Measurements from ENCODE around the gene MRPS7.

Gene MRPS7

DNA sequence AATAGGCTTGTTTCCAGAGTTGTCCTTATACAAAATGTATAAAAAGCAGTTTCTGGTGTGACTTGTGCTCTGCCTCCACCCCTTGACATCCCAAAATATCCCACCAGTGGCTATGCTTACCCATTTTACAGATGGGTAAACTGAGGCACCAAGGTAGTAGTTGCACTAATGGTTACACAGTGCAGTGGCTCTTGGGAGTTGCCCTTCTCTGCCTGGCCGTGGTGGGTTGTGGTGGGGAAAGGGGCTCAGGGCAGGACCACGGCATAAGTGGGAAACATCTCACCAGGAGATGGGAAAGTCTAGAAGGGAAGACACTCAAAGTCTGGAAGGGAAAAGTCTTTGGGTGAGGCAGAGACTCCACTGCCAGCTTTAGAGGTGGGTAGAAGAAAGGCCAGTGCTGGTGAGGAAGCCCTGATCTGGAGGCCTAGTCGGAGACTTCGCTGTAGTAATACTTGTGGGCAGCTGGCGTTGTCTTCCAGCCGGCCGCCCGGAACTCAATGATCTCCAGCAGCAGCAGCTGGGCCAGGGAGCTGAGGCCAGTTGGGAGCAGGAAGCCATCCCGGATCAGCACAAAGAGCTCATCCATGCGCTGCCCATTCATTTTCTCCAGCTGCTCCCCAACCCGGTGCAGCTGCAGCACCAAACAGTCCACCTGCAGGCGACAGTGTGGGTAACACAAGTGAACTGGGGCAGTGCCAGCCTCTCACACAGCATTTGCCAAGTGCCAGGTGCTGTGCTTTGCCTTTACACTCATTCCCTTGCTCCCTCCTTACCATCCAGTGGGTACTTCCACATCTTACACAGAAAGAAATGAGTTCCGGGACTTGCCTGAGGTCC, 4.9 kb downstream of the MRPS7 start:
- Histone ChIP-seq H3K27ac (ENCODE audit: low read length) (no peak overlapping the region), H3K27me3 (ENCODE audit: insufficient read depth, low read length) (no peaks in the 10 kb centered on the region; the same call in 1 of the 2 replicates), H3K9me3 (ENCODE audit: insufficient read depth, low read depth, low read length) (no peaks in the 10 kb centered on the region), H3K9ac (ENCODE audit: low read depth, low read length) (no peak overlapping the region), H3K4me1 (ENCODE audit: insufficient read depth, low read length) (no peaks in the 10 kb centered on the region), H3K36me3 (ENCODE audit: insufficient read depth, low read depth, low read length) (peaks cover 45% of the 10 kb centered on the region), H3K4me3 (ENCODE audit: low read length) (no peak overlapping the region)

DNA sequence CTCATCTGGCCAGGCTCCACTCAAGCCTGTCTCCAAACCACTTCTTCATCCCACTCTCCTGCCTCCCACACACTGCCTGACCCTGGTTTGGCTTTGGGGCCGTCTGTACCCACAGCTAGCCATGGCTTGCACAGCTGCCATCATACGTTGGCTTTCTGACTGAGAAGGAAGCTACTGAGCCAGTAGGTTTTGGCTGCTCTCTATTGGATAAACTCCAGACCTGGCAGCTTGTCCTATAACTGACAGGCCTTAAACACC, 5.4 kb downstream of the MRPS7 start:
- Histone ChIP-seq H3K36me3 (ENCODE audit: insufficient read depth, low read depth, low read length) (peaks cover 45% of the 10 kb centered on the region), H3K9ac (ENCODE audit: low read depth, low read length) (no peak overlapping the region)

DNA sequence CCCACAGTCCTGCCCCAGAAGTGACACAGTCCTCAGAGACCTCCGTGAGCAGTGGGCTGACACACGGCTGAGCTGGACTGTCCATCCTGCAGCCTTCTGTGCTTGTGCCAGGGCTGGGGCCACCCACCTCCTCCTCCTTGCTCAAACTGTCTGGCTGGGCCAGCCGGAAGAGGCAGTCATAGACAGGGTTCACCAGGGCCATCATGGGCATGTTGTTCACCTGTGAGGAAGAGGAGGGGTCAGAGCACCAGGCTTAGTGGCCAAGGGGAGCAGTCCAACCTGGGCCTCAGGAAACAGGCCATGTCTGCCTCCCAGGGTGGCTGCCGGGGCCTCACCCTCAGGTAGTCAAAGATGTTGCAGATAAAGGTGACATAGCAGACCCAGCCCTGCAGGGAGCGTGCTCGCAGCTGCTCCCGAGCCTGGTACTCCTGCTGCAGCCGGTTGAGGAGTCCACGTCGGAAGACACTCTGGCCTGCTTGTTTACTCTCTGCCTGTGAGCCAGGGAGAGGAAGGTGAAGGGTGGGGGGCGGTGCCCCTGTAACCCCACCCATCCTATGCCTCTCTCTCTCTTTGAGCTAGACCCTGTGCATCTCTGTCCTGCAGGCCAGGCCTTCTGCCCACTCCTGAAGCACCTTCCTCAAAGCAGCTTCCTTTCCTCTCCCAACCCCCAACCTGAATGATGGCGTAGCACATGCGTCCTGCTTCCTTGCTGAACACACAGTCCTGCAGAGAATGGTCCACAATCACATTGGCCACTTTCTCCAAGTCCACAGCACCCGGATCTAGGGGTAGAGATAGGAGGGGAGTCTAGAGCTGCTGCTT, 5.9 kb downstream of the MRPS7 start:
- H3K36me3 ChIP-seq (ENCODE audit: insufficient read depth, low read depth, low read length), result peaks cover 45% of the 10 kb centered on the region
- H3K9ac ChIP-seq (ENCODE audit: low read depth, low read length), result peak overlapping the region; percentile 28; the same call in 1 of the 2 replicates
- no peak overlapping the region for H3K4me3 ChIP-seq (ENCODE audit: low read length)
- no peak overlapping the region for H3K27ac ChIP-seq (ENCODE audit: low read length)
- no peaks in the 10 kb centered on the region; the same call in 1 of the 2 replicates for H3K27me3 ChIP-seq (ENCODE audit: insufficient read depth, low read length)
- H3K4me1 ChIP-seq (ENCODE audit: insufficient read depth, low read length), result no peaks in the 10 kb centered on the region
- no peaks in the 10 kb centered on the region for H3K9me3 ChIP-seq (ENCODE audit: insufficient read depth, low read depth, low read length)

More for the DNA sequence above, 5.4 kb downstream of the MRPS7 start:
- Histone ChIP-seq H3K9me3 (ENCODE audit: insufficient read depth, low read depth, low read length) (no peaks in the 10 kb centered on the region), H3K27ac (ENCODE audit: low read length) (no peak overlapping the region), H3K4me1 (ENCODE audit: insufficient read depth, low read length) (no peaks in the 10 kb centered on the region), H3K4me3 (ENCODE audit: low read length) (no peak overlapping the region), H3K27me3 (ENCODE audit: insufficient read depth, low read length) (no peaks in the 10 kb centered on the region; the same call in 1 of the 2 replicates)

DNA sequence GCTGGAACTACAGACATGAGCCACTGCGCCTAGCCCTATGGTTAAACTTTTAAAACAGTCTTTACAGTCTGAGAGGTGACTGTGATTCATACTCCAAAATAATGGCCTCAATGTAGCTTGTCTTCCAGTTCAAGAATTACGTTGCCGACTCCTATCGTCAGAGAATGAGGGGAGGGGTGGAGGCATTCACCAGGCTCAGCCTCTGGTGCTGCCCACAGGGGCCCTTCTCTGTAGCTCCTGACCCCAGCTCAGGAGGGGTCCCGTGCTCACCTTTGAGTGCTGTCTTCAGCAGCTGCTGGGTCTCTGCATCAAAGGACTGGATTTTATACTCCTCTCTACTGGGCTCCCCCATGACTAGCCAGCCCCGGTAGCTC, 8.2 kb downstream of the MRPS7 start:
- no peaks in the 10 kb centered on the region for H3K9me3 ChIP-seq (ENCODE audit: insufficient read depth, low read depth, low read length)
- H3K36me3 ChIP-seq (ENCODE audit: insufficient read depth, low read depth, low read length), result peaks cover 28% of the 10 kb centered on the region
- no peaks in the 10 kb centered on the region for H3K4me1 ChIP-seq (ENCODE audit: insufficient read depth, low read length)
- H3K9ac ChIP-seq (ENCODE audit: low read depth, low read length), result peak overlapping the region; percentile 86; the same call in 1 of the 2 replicates
- no peaks in the 10 kb centered on the region; the same call in 1 of the 2 replicates for H3K27me3 ChIP-seq (ENCODE audit: insufficient read depth, low read length)
- H3K27ac ChIP-seq (ENCODE audit: low read length), result no peak overlapping the region
- H3K4me3 ChIP-seq (ENCODE audit: low read length), result peak overlapping the region; percentile 90

DNA sequence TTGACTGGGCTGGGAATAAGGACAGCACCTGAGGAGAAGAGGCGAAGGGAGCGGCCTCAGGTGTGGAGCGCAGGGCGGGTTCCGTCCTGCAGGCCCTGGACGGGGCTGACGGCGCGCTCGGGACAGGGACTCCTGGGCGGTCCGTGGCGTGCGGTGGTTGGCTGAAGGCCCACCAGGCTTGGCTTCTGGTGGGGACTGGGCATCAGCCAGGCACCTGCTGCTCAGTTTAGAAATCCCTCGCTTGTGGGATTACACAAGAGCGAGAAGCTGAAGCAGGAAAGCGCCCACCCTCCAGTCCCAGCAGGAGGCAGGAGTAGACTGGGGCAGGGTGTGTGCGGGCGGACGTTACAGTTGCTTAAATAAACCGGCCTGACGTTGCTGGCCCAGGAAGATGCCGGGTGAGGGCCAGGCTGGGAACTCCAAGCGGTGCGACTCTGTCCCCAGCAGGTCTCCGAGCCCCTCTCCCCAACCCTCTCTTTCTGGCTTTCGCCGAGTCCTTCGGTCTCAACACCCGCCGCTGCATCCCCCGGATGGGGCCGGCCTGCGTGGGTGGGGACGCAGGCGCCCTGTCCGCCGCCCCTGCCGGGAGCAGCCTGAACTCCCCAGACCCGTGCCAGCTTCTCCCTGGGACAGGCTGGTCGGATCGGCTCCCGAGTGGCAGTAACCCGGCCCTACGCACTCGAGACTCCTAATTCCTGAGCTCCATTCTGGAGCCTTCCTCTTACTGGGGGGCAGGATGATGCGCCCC, 8.7 kb downstream of the MRPS7 start:
- Histone ChIP-seq H3K36me3 (ENCODE audit: insufficient read depth, low read depth, low read length) (peaks cover 26% of the 10 kb centered on the region), H3K27ac (ENCODE audit: low read length) (no peak overlapping the region), H3K4me1 (ENCODE audit: insufficient read depth, low read length) (no peaks in the 10 kb centered on the region), H3K9me3 (ENCODE audit: insufficient read depth, low read depth, low read length) (no peaks in the 10 kb centered on the region), H3K9ac (ENCODE audit: low read depth, low read length) (peak overlapping the region; percentile 86), H3K27me3 (ENCODE audit: insufficient read depth, low read length) (no peaks in the 10 kb centered on the region; the same call in 1 of the 2 replicates), H3K4me3 (ENCODE audit: low read length) (peak overlapping the region; percentile 90)

DNA sequence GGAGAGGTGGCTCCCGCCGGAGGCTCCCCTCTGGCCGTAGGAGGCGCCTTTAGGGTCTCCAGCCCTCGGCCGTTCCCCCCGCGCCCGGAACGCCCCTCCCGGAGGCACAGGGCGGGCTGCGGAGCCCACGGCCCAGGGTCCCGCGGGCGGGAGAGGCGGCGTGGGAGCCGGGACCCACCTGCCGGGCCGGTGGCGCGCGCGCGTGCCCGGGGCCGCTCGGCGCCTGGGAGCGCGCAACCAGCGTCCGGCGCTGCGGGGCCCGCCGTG, 9.2 kb downstream of the MRPS7 start, which contains the start of gene MIF4GD:
Gene MIF4GD, minus strand, starts transcription at position 266 of the 267 bp plus-strand sequence. CDS start 1,036 bp downstream, outside the sequence.
- Histone ChIP-seq H3K9ac (ENCODE audit: low read depth, low read length) (peak within 1 kb of the TSS; percentile 86), H3K4me1 (ENCODE audit: insufficient read depth, low read length) (no peaks in the 10 kb centered on the region), H3K9me3 (ENCODE audit: insufficient read depth, low read depth, low read length) (no peaks in the 10 kb centered on the region), H3K27me3 (ENCODE audit: insufficient read depth, low read length) (no peaks in the 10 kb centered on the region; the same call in 1 of the 2 replicates), H3K4me3 (ENCODE audit: low read length) (peak within 1 kb of the TSS; percentile 90), H3K36me3 (ENCODE audit: insufficient read depth, low read depth, low read length) (peaks cover 21% of the 10 kb centered on the region), H3K27ac (ENCODE audit: low read length) (no peak within 1 kb of the TSS)

DNA sequence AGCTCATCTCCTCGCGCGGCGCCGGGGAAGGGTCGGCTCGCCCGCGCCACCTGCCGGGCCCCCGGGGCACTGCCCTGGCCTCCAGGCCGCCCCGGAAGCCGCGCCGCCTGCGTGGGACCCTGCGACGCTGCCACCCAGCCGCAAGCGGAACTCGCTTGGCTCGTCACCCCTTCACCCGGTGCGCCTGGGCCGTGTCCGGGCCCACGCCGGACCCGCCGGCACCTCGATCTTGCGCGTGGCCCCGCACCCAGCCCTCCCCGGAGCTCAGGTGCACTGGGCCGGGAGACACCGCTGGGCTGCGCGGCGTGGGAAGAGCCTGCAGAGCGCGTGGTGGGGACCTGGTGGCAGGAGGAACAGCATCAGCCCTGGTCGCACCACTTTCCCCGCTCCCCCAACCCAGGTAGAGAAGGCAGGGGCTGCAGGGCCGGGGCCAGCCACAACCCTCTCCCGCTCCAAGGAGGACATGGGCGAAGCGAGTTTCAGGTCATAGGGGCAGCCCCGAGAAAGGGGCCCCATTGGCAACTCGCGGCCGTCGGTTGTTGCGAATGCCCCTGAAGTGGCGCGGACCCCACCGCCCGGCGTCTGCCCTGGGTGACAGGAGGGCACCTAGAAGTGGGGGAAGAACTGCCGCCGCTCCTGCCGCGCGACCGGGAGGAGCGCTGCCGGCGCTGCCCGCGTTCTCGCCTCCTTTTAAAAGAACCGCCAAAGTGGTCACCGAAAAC, 9.7 kb downstream of the MRPS7 start:
- Histone ChIP-seq H3K4me1 (ENCODE audit: insufficient read depth, low read length) (no peaks in the 10 kb centered on the region), H3K27ac (ENCODE audit: low read length) (no peak overlapping the region), H3K9me3 (ENCODE audit: insufficient read depth, low read depth, low read length) (no peaks in the 10 kb centered on the region), H3K4me3 (ENCODE audit: low read length) (peak overlapping the region; percentile 79), H3K36me3 (ENCODE audit: insufficient read depth, low read depth, low read length) (peaks cover 16% of the 10 kb centered on the region), H3K9ac (ENCODE audit: low read depth, low read length) (peak overlapping the region; percentile 78), H3K27me3 (ENCODE audit: insufficient read depth, low read length) (no peaks in the 10 kb centered on the region; the same call in 1 of the 2 replicates)

DNA sequence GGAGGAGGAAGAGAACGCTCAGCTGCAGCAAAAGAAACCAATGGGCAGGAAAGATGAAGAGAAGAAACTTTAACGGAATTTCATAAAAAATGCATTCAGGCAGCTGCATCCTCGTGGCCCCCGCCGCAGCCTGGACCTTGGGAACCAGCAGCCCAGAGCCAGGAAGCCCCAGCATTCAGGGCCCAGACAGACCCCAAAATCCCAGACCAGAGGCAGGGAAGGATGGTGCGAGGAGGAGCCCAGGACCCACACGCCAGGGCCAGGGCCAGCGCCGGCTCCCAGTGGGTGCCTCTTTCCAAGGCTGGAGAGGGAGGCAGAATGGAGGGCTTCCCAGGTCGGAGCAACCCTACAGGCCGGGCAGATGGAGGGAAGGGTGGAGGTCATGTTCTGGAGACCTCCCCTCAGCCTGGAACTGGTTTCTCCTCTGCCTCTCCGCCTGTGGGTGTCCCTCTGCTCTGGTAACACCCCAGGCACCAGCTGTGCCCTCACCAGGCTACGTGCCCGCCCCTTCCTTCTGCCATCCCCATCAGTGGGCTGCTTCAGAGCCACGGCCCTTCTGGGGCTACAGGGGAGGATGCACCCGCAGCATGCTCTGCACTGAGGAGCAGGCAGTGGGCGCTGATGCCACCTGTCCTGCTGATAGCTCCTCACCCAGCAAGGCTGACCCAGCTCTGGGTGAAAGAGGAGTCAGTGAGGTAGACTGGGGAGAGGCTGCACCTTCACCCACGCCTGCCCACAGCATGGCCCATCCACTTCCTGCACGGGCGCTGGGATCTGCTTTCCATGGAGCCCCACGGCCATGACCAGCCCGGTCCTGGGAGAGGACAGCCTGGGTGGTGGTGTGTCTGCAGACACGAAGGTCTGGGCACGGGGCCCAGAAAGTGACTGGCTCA, 10.5 kb downstream of the MRPS7 start:
- H3K27ac ChIP-seq (ENCODE audit: low read length), result no peak overlapping the region

DNA sequence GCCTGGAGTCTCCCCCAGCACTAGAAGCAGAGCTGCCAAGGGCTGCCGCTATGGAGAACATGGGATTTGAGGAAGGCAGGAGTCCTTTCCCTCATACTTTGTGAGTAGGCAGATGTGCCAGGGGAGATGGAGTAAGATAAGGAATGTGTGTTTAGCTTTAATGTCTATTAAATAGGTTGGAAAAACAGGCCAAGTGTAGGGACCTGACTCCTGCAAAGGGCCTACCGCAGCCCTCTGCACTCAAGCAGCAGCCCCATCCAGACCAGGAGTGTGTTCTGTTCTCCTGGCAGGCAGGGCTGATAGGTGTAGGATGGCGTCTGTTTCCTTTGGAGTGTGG, 11.1 kb downstream of the MRPS7 start:
- Histone ChIP-seq H3K27me3 (ENCODE audit: insufficient read depth, low read length) (no peaks in the 10 kb centered on the region; the same call in 1 of the 2 replicates), H3K4me1 (ENCODE audit: insufficient read depth, low read length) (no peaks in the 10 kb centered on the region), H3K27ac (ENCODE audit: low read length) (no peak overlapping the region), H3K4me3 (ENCODE audit: low read length) (no peak overlapping the region), H3K9ac (ENCODE audit: low read depth, low read length) (no peak overlapping the region), H3K9me3 (ENCODE audit: insufficient read depth, low read depth, low read length) (no peaks in the 10 kb centered on the region), H3K36me3 (ENCODE audit: insufficient read depth, low read depth, low read length) (peaks cover 13% of the 10 kb centered on the region)

More for the DNA sequence above, 10.5 kb downstream of the MRPS7 start:
- H3K9ac ChIP-seq (ENCODE audit: low read depth, low read length), result peak overlapping the region; percentile 78; the same call in 1 of the 2 replicates
- no peaks in the 10 kb centered on the region for H3K4me1 ChIP-seq (ENCODE audit: insufficient read depth, low read length)
- peak overlapping the region; percentile 79 for H3K4me3 ChIP-seq (ENCODE audit: low read length)
- H3K27me3 ChIP-seq (ENCODE audit: insufficient read depth, low read length), result no peaks in the 10 kb centered on the region; the same call in 1 of the 2 replicates
- H3K36me3 ChIP-seq (ENCODE audit: insufficient read depth, low read depth, low read length), result peaks cover 12% of the 10 kb centered on the region
- no peaks in the 10 kb centered on the region for H3K9me3 ChIP-seq (ENCODE audit: insufficient read depth, low read depth, low read length)

DNA sequence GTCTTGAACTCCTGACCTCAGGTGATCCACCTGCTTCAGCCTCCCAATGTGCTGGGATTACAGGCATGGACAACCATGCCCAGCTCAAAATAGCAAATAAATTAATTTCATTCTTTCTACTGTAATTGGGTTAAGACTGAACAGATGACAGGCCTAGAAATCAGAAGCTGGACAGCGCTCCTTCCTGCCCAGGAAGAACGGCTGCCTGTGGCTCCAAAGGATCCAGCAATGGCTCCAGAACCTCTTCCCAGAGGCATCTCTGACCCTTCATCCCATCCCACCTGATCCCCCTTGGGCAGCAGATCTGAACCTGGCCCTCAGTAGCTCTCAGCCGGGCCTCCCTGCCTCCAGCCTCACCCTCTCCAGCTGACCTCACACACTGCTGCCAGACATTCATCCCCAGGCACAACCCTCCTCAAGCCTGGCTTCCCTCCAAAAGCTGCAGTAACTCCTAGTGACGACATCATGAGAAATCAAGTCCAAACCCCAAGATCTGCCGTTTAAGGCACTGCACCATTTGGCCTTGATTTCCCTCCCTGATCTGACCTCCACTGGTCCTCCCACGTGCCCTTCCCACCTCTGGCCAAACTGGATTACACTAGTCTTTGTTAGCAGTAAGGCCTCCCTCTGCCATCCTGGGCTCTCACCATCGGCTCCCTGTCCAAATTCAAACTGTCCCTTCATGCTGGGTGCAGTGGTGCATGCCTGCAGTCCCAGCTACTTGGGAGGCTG, 12.5 kb downstream of the MRPS7 start:
- Histone ChIP-seq H3K4me1 (ENCODE audit: insufficient read depth, low read length) (no peaks in the 10 kb centered on the region), H3K27me3 (ENCODE audit: insufficient read depth, low read length) (no peaks in the 10 kb centered on the region; the same call in 1 of the 2 replicates), H3K27ac (ENCODE audit: low read length) (no peak overlapping the region), H3K4me3 (ENCODE audit: low read length) (no peak overlapping the region), H3K9ac (ENCODE audit: low read depth, low read length) (no peak overlapping the region), H3K9me3 (ENCODE audit: insufficient read depth, low read depth, low read length) (no peaks in the 10 kb centered on the region), H3K36me3 (ENCODE audit: insufficient read depth, low read depth, low read length) (peaks cover 13% of the 10 kb centered on the region)

All from iPS-20b (cell line).